Testis (tissue), 3 donors: ENCODE measurements around the gene PPM1H. TPM values are rescaled to one million over a fixed set of nuclear protein-coding genes. Genes with fewer than 3 reads are reported as not detected.
A peak's percentile ranks its signal among the peaks of the same experiment; 100 is the strongest.

Experiments used
- DNase-seq: peaks from one replicate; pipeline ENCODE4 v3.0.0-alpha.2; 2019
- H3K27ac ChIP-seq, 2 donors: fragments of 200-600 bp; sonication (generic); one replicate each; pipeline ENCODE4 v1.5.1; 2019
- H3K27me3 ChIP-seq: fragments of 200-600 bp; sonication (generic); one replicate; pipeline ENCODE4 v1.5.1; 2019
- H3K36me3 ChIP-seq: fragments of 200-600 bp; sonication (generic); one replicate; pipeline ENCODE4 v1.5.1; 2017; ENCODE audit warnings: low read depth; ENCODE audit errors: missing control alignments
- H3K4me1 ChIP-seq: fragments of 200-600 bp; sonication (generic); one replicate; pipeline ENCODE4 v1.5.1; 2019
- H3K4me3 ChIP-seq, 2 donors: fragments of 200-600 bp; sonication (generic); one replicate each; pipeline ENCODE4 v1.5.1; 2017 to 2019
- H3K9me3 ChIP-seq: fragments of 200-600 bp; sonication (generic); one replicate; pipeline ENCODE4 v1.5.1; 2017
- CTCF ChIP-seq, 3 experiments: fragments of 450-650 bp in 2 of 3; fragments of 200-600 bp in 1 of 3; sonication (generic) in 1 of 3; IDR thresholded peaks; one replicate each; pipeline ENCODE4 v1.5.1; 2016 to 2019; ENCODE audit warnings: antibody characterized with exemption in 3 of 3, mild to moderate bottlenecking in 2 of 3, moderate library complexity in 1 of 3
- POLR2A ChIP-seq: fragments of 450-650 bp; IDR thresholded peaks from one replicate; pipeline ENCODE4 v1.6.1; 2017; ENCODE audit warnings: antibody characterized with exemption, mild to moderate bottlenecking, moderate library complexity
- WGBS, 2 donors: methylation state at CpG; one replicate each; pipeline ENCODE4 v1.1.5; 2018; 5-methylcytosine and 5-hydroxymethylcytosine counted together
- intact Hi-C: fragments of 100-400 bp; cut with DNase I; formaldehyde crosslinking; loops from one replicate; pipeline ENCODE4 v1.15.1; 2023; ENCODE audit warnings: low total_unique reads
- polyA plus RNA-seq: library from polyadenylated mRNA; stranded (reverse); fragments of 350-450 nt; fragmentation: Illumina TruSeq; extraction: RNeasy Lipid Tissue Mini Kit (QIAGEN cat#74804); gene quantifications from one replicate; pipeline ENCODE4 v1.2.3, GENCODE V29; 2014; ENCODE audit warnings: low read depth, low replicate concordance; ENCODE audit not compliant: insufficient read depth
- total RNA-seq, 2 donors: library from RNA; depleted of rRNA; stranded (reverse); fragments of >200 nt; gene quantifications; one replicate each; pipeline ENCODE4 v1.2.3, GENCODE V29; 2016

Gene PPM1H
- total and polyA plus RNA-seq, 3 donors from 2014 or later = 2.5 to 9.1 (median 2.7) TPM

- Histone ChIP-seq H3K36me3 (no peaks in the 10 kb centered on the region), H3K4me1 (peaks cover 13% of the 10 kb centered on the region), H3K9me3 (no peaks in the 10 kb centered on the region), H3K4me3 (no peak overlapping the region), H3K27ac (no peak overlapping the region), H3K27me3 (no peaks in the 10 kb centered on the region)
- TF ChIP-seq CTCF (IDR thresholded peaks at IDR 0.05) (no peak), POLR2A (no peak)
- 64 to 67% methylated on average over 1 of the region's 1 CpG for WGBS, 2 donors
- intact Hi-C loops = no loop called here
- no peak for DNase-seq
Measured at GRCh38 chr12:62635649-62636048, 299.3 kb downstream of the PPM1H start.

GRCh38 chr12:62632411-62632918, 302.5 kb downstream of the PPM1H start:
- Histone ChIP-seq H3K27ac (peak overlapping the region; percentile 22 to 62), H3K9me3 (no peaks in the 10 kb centered on the region), H3K4me3 (peak overlapping the region; percentile 56 to 57), H3K4me1 (peaks cover 13% of the 10 kb centered on the region), H3K36me3 (no peaks in the 10 kb centered on the region), H3K27me3 (no peaks in the 10 kb centered on the region)
- intact Hi-C loops = no loop called here
- WGBS, 2 donors = 1 to 3% methylated on average over 19 to 22 of the region's 22 CpGs
- DNase-seq = peak; percentile 60
- TF ChIP-seq POLR2A (no peak), CTCF (IDR thresholded peaks at IDR 0.05) (no peak)

- H3K36me3 ChIP-seq = no peaks in the 10 kb centered on the region
- intact Hi-C loops = no loop called here
- TF ChIP-seq CTCF (IDR thresholded peaks at IDR 0.05) (no peak), POLR2A (no peak)
- peak overlapping the region; percentile 56 to 57 for H3K4me3 ChIP-seq
- H3K27ac ChIP-seq = peak overlapping the region; percentile 22 to 62
- peak; percentile 72 for DNase-seq
- no peaks in the 10 kb centered on the region for H3K9me3 ChIP-seq
- peaks cover 13% of the 10 kb centered on the region for H3K4me1 ChIP-seq
- no peaks in the 10 kb centered on the region for H3K27me3 ChIP-seq
- WGBS, 2 donors = 1% methylated on average over 30 to 58 of the region's 58 CpGs
Measured at GRCh38 chr12:62631471-62632410, 303.2 kb downstream of the PPM1H start.

- H3K9me3 ChIP-seq = no peaks in the 10 kb centered on the region
- no peak for DNase-seq
- no peak overlapping the region for H3K4me3 ChIP-seq
- H3K27ac ChIP-seq = no peak overlapping the region
- WGBS, 2 donors = 88 to 92% methylated on average over 5 of the region's 5 CpGs
- intact Hi-C loops = no loop called here
- no peak for TF ChIP-seq CTCF (IDR thresholded peaks at IDR 0.05)
- TF ChIP-seq POLR2A = no peak
- no peaks in the 10 kb centered on the region for H3K27me3 ChIP-seq
- H3K4me1 ChIP-seq = peaks cover 13% of the 10 kb centered on the region
- no peaks in the 10 kb centered on the region for H3K36me3 ChIP-seq
Measured at GRCh38 chr12:62629971-62630739, 304.8 kb downstream of the PPM1H start.
